ENCODE results near the gene OPRD1. TPM values are rescaled to one million over a fixed set of nuclear protein-coding genes. Genes with fewer than 3 reads are reported as not detected.
"Not testable (repeated sequence)": the region's sequence is repeated elsewhere in the genome, so short reads cannot be mapped to it uniquely, and the experiment has no call there.

Gene OPRD1
- total RNA-seq, 4 donors from 2014 or later: under 0.01 TPM; not detected in 3

DNA sequence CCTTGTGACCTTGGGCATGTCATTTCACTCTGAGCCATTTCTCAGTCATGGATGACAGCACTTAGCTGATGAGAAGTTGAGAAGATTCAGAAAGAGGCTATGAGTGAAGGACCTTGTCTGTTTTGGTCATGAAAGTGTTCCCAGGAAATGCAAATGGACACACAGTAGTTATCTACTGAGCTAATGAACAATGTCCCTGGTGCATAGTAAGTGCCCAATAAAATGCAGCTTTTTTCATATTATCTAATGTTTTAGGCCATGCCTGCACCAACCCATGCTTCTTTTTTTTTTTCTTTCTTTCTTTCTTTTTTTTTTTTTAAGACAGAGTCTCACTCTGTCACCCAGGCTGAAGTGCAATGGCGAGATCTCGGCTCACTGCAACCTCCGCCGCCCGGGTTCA is 58.0 kb downstream of the OPRD1 start:
- WGBS, 2 donors (ENCODE audit: low coverage in 1 of 2): 95% methylated on average over 5 of the region's 5 CpGs; no CpG with 5 or more reads in 1 of the 2 donors
- H3K4me3 ChIP-seq: no peak overlapping the region
- no peak overlapping the region for H3K27ac ChIP-seq
- H3K27me3 ChIP-seq: no peaks in the 10 kb centered on the region
- no peaks in the 10 kb centered on the region for H3K4me1 ChIP-seq
- intact Hi-C loops (cut with DNase I; ENCODE audit: low total_unique reads): loop anchor here (5.0 kb wide), 1 partner anchor 83 kb away; no protein-coding TSS in a partner anchor
- H3K9me3 ChIP-seq: no peaks in the 10 kb centered on the region
- TF ChIP-seq POLR2A (IDR thresholded peaks at IDR 0.05) (no peak), POLR2AphosphoS5 (IDR thresholded peaks at IDR 0.05) (no peak), EP300 (IDR thresholded peaks at IDR 0.05; ENCODE audit: low read depth) (no peak)
- TF ChIP-seq, protein P1, sequence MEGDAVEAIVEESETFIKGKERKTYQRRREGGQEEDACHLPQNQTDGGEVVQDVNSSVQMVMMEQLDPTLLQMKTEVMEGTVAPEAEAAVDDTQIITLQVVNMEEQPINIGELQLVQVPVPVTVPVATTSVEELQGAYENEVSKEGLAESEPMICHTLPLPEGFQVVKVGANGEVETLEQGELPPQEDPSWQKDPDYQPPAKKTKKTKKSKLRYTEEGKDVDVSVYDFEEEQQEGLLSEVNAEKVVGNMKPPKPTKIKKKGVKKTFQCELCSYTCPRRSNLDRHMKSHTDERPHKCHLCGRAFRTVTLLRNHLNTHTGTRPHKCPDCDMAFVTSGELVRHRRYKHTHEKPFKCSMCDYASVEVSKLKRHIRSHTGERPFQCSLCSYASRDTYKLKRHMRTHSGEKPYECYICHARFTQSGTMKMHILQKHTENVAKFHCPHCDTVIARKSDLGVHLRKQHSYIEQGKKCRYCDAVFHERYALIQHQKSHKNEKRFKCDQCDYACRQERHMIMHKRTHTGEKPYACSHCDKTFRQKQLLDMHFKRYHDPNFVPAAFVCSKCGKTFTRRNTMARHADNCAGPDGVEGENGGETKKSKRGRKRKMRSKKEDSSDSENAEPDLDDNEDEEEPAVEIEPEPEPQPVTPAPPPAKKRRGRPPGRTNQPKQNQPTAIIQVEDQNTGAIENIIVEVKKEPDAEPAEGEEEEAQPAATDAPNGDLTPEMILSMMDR (IDR thresholded peaks at IDR 0.05): no peak
- DNase-seq: no peak
- in situ Hi-C loops (cut with MboI; ENCODE audit: low pct_ligation_motif_present in 1 of 4, low pct_unique_long_range_greater_than_20kb in 1 of 4, low sequenced_read_pairs in 3 of 4): loop anchor here in 1 of 4 donors (5.0 kb wide), 1 partner anchor 83 kb away; no protein-coding TSS in a partner anchor
- H3K36me3 ChIP-seq: no peaks in the 10 kb centered on the region

DNA sequence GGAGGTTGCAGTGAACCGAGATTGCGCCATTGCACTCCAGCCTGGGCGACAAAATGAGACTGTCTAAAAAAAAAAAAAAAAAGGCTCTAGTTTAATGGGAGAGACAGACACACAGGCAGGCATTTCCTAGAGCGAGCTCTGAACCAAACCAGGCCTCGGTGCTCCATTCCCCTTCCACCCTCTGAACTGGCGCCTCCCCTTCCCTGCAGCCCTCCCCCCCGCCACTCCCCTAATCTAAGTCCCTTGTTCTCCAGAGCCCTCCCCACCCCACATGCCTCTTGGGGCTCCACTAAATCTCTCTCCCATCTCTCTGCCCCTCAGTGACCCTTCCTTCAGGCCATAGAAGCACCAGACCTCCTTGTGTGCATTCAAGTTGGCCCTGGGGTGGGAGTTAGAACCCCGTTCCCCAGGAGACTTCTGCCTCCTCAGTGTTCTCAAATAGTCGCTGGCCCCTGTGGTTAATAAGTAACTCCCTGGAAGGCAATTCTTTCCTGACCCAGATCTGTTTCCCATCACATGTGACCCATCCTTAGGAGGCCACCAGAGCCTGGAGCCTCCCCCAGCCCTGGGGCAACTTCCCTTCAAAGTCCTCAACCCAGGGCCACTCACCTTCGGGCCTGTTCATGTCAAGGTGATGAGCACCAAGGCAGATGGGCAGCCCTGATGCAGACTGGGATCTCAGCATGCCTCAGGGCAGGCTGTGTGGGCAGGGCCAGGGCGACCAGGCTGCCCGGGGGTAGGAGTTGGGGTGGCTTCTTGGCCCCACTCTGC is 59.8 kb downstream of the OPRD1 start:
- no peaks in the 10 kb centered on the region for H3K4me1 ChIP-seq
- WGBS, 2 donors (ENCODE audit: low coverage in 1 of 2): 79 to 87% methylated on average over 5 to 12 of the region's 12 CpGs
- H3K9me3 ChIP-seq: no peaks in the 10 kb centered on the region
- H3K4me3 ChIP-seq: no peak overlapping the region
- in situ Hi-C loops (cut with MboI; ENCODE audit: low pct_ligation_motif_present in 1 of 4, low pct_unique_long_range_greater_than_20kb in 1 of 4, low sequenced_read_pairs in 3 of 4) (no loop called here), intact Hi-C loops (cut with DNase I; ENCODE audit: low total_unique reads) (loop anchor here (5.0 kb wide), 1 partner anchor 85 kb away; no protein-coding TSS in a partner anchor)
- no peak for TF ChIP-seq POLR2A (IDR thresholded peaks at IDR 0.05)
- no peaks in the 10 kb centered on the region for H3K27me3 ChIP-seq
- no peaks in the 10 kb centered on the region for H3K36me3 ChIP-seq
- no peak overlapping the region for H3K27ac ChIP-seq
- no peak for DNase-seq

DNA sequence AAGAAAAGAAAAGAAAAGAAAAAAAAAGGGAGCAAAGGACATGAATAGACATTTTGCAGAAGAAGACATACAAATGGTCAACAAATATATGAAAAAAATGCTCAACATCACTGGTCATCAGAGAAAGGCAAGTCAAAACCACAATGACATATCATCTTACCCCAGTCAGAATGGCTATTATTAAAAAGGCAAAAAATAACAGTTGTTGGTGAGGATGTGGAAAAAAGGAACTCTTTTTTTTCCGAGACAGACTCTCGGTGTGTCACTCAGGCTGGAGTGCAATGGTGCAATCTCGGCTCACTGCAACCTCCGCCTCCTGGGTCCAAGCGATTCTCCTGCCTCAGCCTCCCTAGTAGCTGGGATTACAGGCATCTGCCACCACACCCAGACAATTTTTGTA is 63.2 kb downstream of the OPRD1 start:
- WGBS, 2 donors (ENCODE audit: low coverage in 1 of 2): 68 to 71% methylated on average over 5 of the region's 5 CpGs
- H3K4me1 ChIP-seq; DNase-seq; H3K27me3 ChIP-seq; H3K27ac ChIP-seq; H3K9me3 ChIP-seq; intact Hi-C loops (cut with DNase I; ENCODE audit: low total_unique reads); H3K4me3 ChIP-seq; H3K36me3 ChIP-seq: not testable (repeated sequence)
- in situ Hi-C loops (cut with MboI; ENCODE audit: low pct_ligation_motif_present in 1 of 4, low pct_unique_long_range_greater_than_20kb in 1 of 4, low sequenced_read_pairs in 3 of 4): loop anchor here in 3 of 4 donors (5.0 to 25.0 kb wide), 3 partner anchors 88 to 363 kb away; partner anchors contain the start of gene RCC1 (in 1 of the 3)

DNA sequence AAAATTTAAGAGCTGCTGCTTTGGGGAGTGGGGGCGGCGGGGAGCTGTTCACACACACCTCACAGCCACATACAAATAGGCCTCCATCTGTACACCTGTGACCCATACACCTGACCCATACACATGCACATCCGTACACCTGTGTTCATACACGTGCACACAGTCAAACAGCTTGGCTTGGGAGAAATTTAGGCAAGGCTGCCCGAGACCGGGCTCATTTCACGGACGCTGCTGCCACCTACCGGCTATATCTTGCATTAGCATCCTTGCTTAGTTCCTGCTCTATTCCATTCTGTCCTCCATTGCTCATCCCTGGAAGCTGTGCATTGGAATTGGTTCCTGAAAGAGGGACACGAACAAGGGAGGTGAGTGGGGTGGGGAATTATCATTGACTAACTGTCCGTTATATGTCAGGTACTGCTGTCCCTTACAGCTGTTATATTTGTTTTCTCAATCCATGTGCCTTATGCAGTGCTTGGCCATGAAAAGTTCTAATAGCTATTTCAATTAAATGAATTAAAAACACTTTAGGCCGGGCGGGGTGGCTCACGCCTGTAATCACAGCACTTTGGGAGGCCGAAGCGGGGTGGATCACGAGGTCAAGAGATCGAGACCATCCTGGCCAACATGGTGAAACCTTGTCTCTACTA is 65.3 kb downstream of the OPRD1 start:
- H3K27ac ChIP-seq: no peak overlapping the region
- H3K4me1 ChIP-seq: peaks cover 0 to 6% (median 1%) of the 10 kb centered on the region in 4 donors
- no peaks in the 10 kb centered on the region for H3K9me3 ChIP-seq
- TF ChIP-seq POLR2AphosphoS5 (IDR thresholded peaks at IDR 0.05) (no peak), EP300 (IDR thresholded peaks at IDR 0.05; ENCODE audit: low read depth) (no peak)
- TF ChIP-seq, protein P1 (IDR thresholded peaks at IDR 0.05): peak; percentile 84 to 94 (median 94)
- no peaks in the 10 kb centered on the region for H3K27me3 ChIP-seq
- H3K4me3 ChIP-seq: no peak overlapping the region
- DNase-seq: peak; percentile 84
- H3K36me3 ChIP-seq: no peaks in the 10 kb centered on the region
- in situ Hi-C loops (cut with MboI; ENCODE audit: low pct_ligation_motif_present in 1 of 4, low pct_unique_long_range_greater_than_20kb in 1 of 4, low sequenced_read_pairs in 3 of 4): loop anchor here in 3 of 4 donors (5.0 to 25.0 kb wide), 3 partner anchors 90 to 365 kb away; partner anchors contain the start of gene RCC1 (in 1 of the 3)
- WGBS, 2 donors (ENCODE audit: low coverage in 1 of 2): 25 to 34% methylated on average over 9 to 18 of the region's 18 CpGs
- intact Hi-C loops (cut with DNase I; ENCODE audit: low total_unique reads): no loop called here

DNA sequence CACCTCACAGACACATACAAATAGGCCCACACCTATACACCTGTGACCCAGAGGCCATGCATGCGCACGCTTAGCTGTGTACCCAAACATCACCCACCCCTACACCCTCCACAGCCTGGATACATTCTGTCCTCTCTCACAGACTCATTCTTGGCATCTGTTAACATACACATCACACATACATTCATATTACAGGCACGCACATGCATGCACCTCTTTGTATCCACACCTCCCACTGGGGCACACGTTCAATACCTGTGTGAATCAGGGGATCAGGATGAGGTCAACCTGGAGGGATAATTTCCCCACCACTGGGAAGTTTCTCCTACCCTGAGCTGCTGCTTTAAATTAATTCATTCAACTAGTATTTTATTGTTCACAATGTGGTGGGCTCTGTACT is 66.8 kb downstream of the OPRD1 start:
- H3K9me3 ChIP-seq: no peaks in the 10 kb centered on the region
- peaks cover 0 to 12% (median 1%) of the 10 kb centered on the region in 4 donors for H3K4me1 ChIP-seq
- 77 to 87% methylated on average over 4 of the region's 4 CpGs for WGBS, 2 donors (ENCODE audit: low coverage in 1 of 2)
- H3K4me3 ChIP-seq: no peak overlapping the region
- intact Hi-C loops (cut with DNase I; ENCODE audit: low total_unique reads) (loop anchor here (2.0 kb wide), 1 partner anchor 154 kb away; no protein-coding TSS in a partner anchor), in situ Hi-C loops (cut with MboI; ENCODE audit: low pct_ligation_motif_present in 1 of 4, low pct_unique_long_range_greater_than_20kb in 1 of 4, low sequenced_read_pairs in 3 of 4) (loop anchor here in 3 of 4 donors (5.0 to 25.0 kb wide), 3 partner anchors 91 to 366 kb away; partner anchors contain the start of gene RCC1 (in 1 of the 3))
- H3K36me3 ChIP-seq: no peaks in the 10 kb centered on the region
- DNase-seq: no peak
- H3K27me3 ChIP-seq: no peaks in the 10 kb centered on the region
- no peak overlapping the region for H3K27ac ChIP-seq
- TF ChIP-seq EP300 (IDR thresholded peaks at IDR 0.05; ENCODE audit: low read depth): no peak
- no peak for TF ChIP-seq POLR2A (IDR thresholded peaks at IDR 0.05)
- TF ChIP-seq, protein P1 (IDR thresholded peaks at IDR 0.05): no peak
- no peak for TF ChIP-seq POLR2AphosphoS5 (IDR thresholded peaks at IDR 0.05)

Data from transverse colon (tissue), 4 donors.